Lower leg skin (tissue), 4 donors: ENCODE data around the gene ADARB1. TPM values are rescaled to one million over a fixed set of nuclear protein-coding genes. Genes with fewer than 3 reads are reported as not detected.

ENCODE experiments used
- DNase-seq, 2 donors: peaks; one replicate each; pipeline ENCODE4 v3.0.0-alpha.2; 2019; ENCODE audit warnings: low spot score in 2 of 2
- H3K4me3 ChIP-seq: fragments of 200-600 bp; sonication (generic); 2 replicates; pipeline ENCODE4 v1.5.1; 2017; ENCODE audit warnings: mild to moderate bottlenecking, low read depth; ENCODE audit not compliant: poor library complexity, severe bottlenecking
- CTCF ChIP-seq, 3 donors: fragments of 450-650 bp; IDR thresholded peaks; one replicate each; pipeline ENCODE4 v1.5.1; 2016; ENCODE audit warnings: antibody characterized with exemption in 3 of 3, mild to moderate bottlenecking in 3 of 3, moderate library complexity in 2 of 3
- POLR2A ChIP-seq, 2 donors: fragments of 450-650 bp; IDR thresholded peaks; one replicate each; pipeline ENCODE4 v1.6.1; 2016 to 2017; ENCODE audit warnings: antibody characterized with exemption in 2 of 2, mild to moderate bottlenecking in 1 of 2, moderate library complexity in 1 of 2
- WGBS, 2 donors: methylation state at CpG; one replicate each; pipeline ENCODE4 v1.1.5; 2018; 5-methylcytosine and 5-hydroxymethylcytosine counted together
- intact Hi-C: fragments of 100-400 bp; cut with DNase I; formaldehyde crosslinking; loops from one replicate; pipeline ENCODE4 v1.15.0; 2023; ENCODE audit warnings: low total_unique reads
- total RNA-seq, 4 donors: library from RNA; depleted of rRNA; stranded (reverse); fragments of >200 nt; gene quantifications; one replicate each; pipeline ENCODE4 v1.1.0, GENCODE V29; 2016

The ADARB1 gene
- total RNA-seq, 4 donors from 2014 or later: 14.6 to 21.9 (median 16.6) TPM

GRCh38 chr21:45200031-45200430, 125.7 kb downstream of the ADARB1 start:
- no peak overlapping the region for H3K4me3 ChIP-seq
- WGBS, 2 donors: 97 to 99% methylated on average over 8 of the region's 8 CpGs
- intact Hi-C loops: no loop called here
- TF ChIP-seq CTCF (IDR thresholded peaks at IDR 0.05): no peak
- no peak for TF ChIP-seq POLR2A (IDR thresholded peaks at IDR 0.05)
- DNase-seq: no peak

- TF ChIP-seq POLR2A (IDR thresholded peaks at IDR 0.05): no peak
- TF ChIP-seq CTCF (IDR thresholded peaks at IDR 0.05): no peak
- H3K4me3 ChIP-seq: no peak overlapping the region
- WGBS, 2 donors: 86 to 92% methylated on average over 16 of the region's 16 CpGs
- DNase-seq: no peak
- intact Hi-C loops: no loop called here
These were observed 126.4 kb downstream of the ADARB1 start for GRCh38 chr21:45200581-45201296.

- WGBS, 2 donors: 92 to 93% methylated on average over 9 of the region's 9 CpGs
- TF ChIP-seq CTCF (IDR thresholded peaks at IDR 0.05) (no peak), POLR2A (IDR thresholded peaks at IDR 0.05) (no peak)
- no peak overlapping the region for H3K4me3 ChIP-seq
- no peak for DNase-seq
- intact Hi-C loops: no loop called here
These were observed 128.0 kb downstream of the ADARB1 start for GRCh38 chr21:45202344-45202743.

GRCh38 chr21:45202889-45203288, 128.5 kb downstream of the ADARB1 start:
- H3K4me3 ChIP-seq: no peak overlapping the region
- intact Hi-C loops: no loop called here
- DNase-seq: no peak
- TF ChIP-seq CTCF (IDR thresholded peaks at IDR 0.05) (no peak), POLR2A (IDR thresholded peaks at IDR 0.05) (no peak)
- WGBS, 2 donors: 97 to 98% methylated on average over 16 of the region's 16 CpGs

- intact Hi-C loops: no loop called here
- H3K4me3 ChIP-seq: no peak overlapping the region
- TF ChIP-seq CTCF (IDR thresholded peaks at IDR 0.05) (no peak), POLR2A (IDR thresholded peaks at IDR 0.05) (no peak)
- 78 to 83% methylated on average over 8 of the region's 8 CpGs for WGBS, 2 donors
- DNase-seq: no peak
These were observed 129.6 kb downstream of the ADARB1 start for GRCh38 chr21:45203983-45204382.

GRCh38 chr21:45204395-45204794, 130.0 kb downstream of the ADARB1 start:
- no peak for TF ChIP-seq POLR2A (IDR thresholded peaks at IDR 0.05)
- TF ChIP-seq CTCF (IDR thresholded peaks at IDR 0.05): no peak
- whole genome bisulfite sequencing, 2 donors: 93 to 94% methylated on average over 11 of the region's 11 CpGs

More at GRCh38 chr21:45204395-45204794, 130.0 kb downstream of the ADARB1 start:
- intact Hi-C loops: no loop called here
- no peak for DNase-seq
- H3K4me3 ChIP-seq: no peak overlapping the region
